ENCODE data around the gene ZNF486.
"Not testable (repeated sequence)": the region's sequence is repeated elsewhere in the genome, so short reads cannot be mapped to it uniquely, and the experiment has no call there.

ZNF486 gene

DNA sequence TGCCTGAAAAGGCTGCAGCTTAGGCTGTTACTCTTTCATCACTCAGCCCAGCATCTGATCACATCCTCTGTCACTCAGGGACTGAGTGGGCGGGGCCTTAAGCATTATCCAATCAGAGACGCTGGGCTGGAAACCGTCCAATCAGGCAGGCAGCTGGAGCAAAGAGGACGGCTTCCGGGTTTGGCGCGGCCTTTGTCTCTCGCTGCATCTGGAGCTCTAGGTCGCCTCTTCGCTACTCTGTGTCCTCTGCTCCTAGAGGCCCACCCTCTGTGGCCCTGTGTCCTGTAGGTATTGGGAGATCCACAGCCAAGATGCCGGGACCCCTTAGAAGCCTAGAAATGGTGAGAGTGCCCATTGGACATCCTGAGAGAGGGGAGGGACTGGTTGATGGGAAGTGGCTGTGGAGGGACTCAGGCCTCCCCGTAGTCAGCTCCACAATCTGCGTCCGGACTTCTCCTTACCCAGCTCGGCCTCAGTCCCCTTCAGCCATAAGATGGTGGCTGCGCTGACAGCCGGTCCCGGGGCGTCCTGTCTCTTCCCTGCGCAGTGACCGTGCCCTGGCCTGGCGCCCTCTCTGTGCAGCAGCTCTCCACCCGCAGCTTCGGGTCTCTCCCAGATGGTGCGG lies at the start of gene ZNF486:
ZNF486 (plus strand) TSS at position 195 of the 625 bp plus-strand sequence; CDS start at position 312, 117 bp downstream.
- peak; percentile 49 for DNase-seq

DNA sequence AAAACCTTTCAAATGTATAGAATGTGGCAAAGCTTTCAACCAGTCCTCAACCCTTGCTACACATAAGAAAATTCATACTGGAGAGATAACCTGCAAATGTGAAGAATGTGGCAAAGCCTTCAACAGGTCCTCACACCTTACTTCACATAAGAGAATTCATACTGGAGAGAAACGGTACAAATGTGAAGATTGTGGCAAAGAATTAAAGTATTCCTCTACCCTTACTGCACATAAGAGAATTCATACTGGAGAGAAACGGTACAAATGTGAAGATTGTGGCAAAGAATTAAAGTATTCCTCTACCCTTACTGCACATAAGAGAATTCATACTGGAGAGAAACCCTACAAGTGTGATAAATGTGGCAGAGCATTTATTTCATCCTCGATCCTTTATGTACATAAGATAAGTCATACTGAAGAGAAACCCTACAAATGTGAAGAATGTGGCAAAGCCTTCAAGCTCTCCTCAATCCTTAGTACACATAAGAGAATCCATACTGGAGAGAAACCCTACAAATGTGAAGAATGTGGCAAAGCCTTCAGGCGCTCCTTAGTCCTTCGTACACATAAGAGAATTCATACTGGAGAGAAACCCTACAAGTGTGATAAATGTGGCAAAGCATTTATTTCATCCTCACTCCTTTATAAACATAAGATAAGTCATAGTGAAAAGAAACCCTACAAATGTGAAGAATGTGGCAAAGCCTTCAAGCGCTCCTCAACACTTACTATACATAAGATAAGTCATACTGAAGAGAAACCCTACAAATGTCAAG lies 48.8 kb upstream of the ZNF486 start:
- not testable (repeated sequence) for DNase-seq

DNA sequence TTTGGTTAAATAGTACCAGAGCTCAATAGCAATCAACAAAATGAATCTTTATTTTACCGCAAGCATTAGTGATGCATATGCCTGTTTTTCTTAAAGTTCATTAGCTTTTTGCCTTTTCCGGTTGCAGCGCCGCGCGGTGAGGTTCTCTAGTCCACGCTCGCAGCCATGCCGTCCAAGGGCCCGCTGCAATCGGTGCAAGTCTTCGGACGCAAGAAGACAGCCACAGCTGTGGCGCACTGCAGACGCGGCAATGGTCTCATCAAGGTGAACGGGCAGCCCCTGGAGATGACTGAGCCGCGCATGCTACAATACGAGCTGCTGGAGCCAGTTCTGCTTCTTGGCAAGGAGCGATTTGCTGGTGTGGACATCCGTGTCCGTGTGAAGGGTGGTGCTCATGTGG lies 42.1 kb upstream of the ZNF486 start:
- no peak for DNase-seq

DNA sequence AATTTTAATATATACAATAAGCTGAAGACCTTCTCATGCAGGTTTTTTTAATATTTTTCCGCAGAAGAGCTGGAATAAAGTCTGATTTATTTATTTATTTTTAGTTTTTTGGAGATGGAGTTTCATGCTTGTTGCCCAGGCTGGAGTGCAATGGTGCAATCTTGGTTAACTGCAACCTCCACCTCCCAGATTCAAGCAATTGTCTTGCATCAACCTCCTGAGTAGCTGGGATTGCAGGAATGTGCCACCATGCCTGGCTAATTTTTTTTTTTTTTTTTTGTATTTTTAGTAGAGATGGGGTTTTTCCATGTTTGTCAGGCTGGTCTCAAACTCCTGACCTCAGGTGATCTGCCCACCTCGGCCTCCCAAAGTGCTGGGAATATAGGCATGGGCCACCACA lies 34.1 kb upstream of the ZNF486 start:
- not testable (repeated sequence) for DNase-seq

DNA sequence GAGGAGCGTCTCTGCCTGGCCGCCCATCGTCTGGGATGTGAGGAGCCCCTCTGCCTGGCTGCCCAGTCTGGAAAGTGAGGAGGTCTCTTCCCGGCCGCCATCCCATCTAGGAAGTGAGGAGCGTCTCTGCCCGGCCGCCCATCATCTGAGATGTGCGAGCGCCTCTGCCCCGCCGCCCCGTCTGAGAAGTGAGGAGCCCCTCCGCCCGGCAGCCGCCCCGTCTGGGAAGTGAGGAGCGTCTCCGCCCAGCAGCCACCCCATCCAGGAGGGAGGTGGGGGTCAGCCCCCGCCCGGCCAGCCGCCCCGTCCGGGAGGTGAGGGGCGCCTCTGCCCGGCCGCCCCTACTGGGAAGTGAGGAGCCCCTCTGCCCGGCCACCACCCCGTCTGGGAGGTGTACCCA lies 29.3 kb upstream of the ZNF486 start:
- DNase-seq, result not testable (repeated sequence)

DNA sequence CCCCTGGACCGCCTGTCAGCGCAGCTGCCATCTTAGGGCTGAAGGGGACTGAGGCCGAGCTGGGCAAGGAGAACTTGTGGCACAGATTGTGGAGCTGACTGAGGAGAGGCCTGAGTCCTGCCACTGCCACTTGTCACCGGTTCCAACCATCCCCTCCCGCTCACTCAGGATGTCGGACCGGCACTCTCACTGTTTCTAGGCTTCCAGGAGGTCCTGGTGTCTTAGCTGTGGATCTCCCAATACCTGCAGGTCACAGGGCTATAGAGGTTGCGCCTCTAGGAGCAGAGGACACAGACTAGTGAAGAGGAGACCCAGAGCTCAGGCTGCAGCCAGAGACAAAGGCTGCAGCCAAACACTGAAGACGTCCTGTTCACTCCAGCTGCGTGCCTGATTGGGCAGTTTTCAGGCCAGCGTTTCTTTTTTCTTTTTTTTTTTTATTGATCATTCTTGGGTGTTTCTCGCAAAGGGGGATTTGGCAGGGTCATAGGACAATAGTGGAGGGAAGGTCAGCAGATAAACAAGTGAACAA lies 15.3 kb upstream of the ZNF486 start:
- no peak for DNase-seq

DNA sequence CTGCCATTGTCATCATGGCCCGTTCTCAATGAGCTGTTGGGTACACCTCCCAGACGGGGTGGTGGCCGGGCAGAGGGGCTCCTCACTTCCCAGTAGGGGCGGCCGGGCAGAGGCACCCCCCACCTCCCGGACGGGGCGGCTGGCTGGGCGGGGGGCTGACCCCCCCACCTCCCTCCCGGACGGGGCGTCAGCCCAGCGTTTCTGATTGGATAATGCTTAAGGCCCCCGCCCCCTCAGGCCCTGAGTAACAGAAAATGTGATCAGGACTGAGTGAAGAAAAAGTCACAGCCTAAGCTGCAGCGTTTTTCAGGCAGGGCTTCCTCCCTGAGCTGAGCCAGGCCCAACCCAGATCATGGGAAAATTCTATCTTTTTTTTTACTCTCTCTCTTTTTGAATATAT lies 14.5 kb upstream of the ZNF486 start:
- DNase-seq, result not testable (repeated sequence)

DNA sequence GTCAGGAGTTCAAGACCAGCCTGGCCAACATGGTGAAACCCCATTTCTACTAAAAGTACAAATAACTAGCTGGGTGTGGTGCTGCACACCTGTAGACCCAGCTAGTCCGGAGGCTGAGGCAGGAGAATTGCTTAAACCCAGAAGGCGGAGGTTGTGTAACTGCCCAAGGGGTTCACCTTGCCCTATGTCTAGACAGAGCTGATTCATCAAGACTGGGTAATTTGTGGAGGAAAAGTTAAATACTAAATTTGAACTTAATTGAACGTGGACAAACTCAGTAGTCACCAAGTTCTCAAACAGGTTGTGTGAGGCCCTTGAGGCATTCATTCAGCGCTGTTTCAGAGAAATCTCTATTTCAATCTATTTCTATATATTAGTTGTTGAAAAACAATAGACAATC lies 13.7 kb upstream of the ZNF486 start:
- DNase-seq, result no peak

DNA sequence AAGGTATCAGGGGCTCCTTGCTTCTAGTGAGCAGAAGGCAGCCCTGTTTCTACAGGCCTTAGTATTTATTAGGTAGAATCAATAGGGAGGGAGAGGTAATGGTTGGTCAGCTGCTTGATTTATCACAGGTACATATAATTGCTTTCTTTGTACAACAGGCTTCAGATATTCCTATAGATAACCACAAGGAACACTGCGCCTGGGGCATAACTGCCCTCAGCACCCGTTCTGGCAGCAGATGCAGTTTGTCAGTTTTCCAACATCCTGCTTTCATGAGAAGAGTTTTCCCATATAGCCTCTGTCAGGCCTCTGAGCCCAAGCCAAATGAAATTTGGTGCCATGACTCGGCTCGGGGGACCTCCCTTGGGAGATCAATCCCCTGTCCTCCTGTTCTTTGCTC lies 12.4 kb upstream of the ZNF486 start:
- no peak for DNase-seq

DNA sequence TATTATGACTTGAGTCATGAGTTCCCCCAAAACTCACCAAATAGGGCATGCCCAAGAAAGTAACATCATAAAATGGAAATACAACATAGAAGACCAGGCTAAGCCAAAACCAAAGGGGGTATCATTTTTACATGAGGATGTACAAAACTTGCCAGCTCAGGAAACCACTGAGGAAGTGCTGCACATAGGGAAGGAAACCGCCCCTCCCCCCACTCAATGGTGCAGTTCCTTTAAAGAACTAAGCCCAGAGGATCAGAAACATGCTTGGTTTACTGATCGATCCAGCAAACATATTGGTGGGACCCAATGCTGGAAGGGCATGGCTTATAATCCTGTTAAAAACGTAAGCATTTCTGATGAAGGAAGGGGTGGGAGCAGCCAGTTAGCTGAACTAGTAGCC lies 4.2 kb upstream of the ZNF486 start:
- DNase-seq, result no peak

DNA sequence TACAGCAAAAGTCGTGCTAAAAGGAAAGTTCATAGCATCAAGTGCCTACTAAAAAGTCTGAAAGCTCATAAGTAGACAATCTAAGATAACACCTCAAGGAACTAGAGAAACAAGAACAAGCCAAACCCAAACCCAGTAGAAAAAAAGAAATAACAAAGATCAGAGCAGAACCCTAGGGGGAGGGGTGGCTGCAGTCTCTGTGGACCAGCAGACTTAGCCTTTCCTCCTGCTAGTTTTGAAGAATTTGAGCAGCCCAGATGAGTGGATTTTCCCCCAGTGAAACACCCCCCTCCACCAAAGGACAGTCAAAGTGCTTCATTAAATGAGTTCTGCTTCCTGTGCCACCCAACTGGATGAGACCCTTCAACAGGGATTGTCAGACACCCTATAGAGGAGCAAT lies 2.6 kb upstream of the ZNF486 start:
- no peak for DNase-seq

DNA sequence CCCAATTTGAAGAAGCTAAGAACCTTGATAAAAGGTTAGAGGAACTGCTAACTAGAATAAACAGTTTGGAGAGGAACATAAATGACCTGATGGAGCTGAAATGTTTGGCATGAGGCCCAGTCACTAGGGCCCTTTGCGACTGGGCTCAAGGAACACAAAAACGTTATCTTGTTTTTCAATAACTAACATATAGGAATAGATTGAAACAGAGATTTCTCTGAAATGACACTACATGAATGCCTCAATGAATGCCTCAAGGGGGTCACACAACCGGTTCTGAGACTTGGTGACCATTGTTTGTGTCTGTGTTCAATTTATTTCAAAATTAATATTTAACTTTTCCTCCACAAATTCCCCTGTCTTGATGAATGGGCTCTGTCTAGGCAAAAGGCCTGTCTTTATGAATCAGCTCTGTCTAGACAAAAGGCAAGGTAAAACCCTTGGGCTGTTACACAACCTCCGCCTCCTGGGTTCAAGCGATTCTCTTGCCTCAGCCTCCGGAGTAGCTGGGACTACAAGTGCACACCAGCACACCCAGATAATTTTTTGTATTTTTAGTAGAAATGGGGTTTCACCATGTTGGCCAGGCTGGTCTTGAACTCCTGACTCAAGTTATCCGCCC lies 932 bp upstream of the ZNF486 start:
- DNase-seq, result no peak

DNA sequence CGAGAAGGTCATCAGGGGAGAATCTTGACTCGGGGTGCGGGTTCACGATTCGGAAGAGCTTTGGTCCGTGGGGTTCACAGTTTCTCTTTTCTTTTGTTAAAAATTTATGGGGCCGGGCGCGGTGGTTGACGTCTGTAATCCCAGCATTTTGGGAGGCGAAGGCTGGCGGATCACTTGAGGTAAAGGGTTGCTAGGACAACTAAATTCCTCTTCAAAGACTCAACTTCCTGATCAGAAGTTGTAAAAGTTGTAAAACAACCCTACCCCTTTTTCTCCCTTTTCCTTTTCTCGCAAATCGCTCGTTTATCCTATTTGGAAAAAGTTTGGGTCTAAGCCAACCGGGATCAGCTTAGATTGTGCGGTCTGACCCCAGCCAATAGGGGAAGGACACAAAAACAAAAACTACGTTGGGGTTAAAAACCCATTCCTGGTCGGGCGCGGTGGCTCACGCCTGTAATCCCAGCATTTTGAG lies 673 bp downstream of the ZNF486 start:
- DNase-seq, result no peak

DNA sequence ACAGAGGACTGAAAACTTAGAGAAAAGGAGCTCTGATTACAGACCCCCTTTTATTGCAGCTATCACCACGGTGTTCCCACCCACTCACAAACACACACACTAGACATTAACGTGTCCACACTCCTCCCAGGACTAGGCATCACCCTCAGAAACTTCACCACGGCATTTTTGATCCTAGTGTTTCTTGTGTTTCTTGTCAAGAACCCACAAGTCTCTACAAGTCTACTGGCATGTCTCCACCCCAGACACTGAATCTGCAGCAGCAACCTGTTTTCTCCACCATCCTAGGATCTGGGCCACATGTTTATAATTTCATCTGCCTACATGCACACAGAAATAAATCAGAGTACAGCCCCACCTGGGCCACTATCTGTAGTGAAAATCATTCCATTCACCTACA lies 4.3 kb downstream of the ZNF486 start:
- DNase-seq, result no peak

DNA sequence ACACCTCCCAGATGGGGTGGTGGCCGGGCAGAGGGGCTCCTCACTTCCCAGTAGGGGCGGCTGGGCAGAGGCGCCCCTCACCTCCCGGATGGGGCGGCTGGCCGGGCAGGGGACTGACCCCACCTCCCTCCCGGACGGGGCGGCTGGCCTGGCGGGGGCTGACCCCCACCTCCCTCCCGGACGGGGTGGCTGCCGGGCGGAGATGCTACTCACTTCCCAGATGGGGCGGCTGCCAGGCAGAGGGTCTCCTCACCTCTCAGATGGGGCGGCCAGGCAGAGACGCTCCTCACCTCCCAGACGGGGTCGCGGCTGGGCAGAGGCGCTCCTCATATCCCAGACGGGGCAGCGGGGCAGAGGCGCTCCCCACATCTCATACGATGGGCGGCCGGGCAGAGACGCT lies 8.8 kb downstream of the ZNF486 start:
- DNase-seq, result not testable (repeated sequence)

DNA sequence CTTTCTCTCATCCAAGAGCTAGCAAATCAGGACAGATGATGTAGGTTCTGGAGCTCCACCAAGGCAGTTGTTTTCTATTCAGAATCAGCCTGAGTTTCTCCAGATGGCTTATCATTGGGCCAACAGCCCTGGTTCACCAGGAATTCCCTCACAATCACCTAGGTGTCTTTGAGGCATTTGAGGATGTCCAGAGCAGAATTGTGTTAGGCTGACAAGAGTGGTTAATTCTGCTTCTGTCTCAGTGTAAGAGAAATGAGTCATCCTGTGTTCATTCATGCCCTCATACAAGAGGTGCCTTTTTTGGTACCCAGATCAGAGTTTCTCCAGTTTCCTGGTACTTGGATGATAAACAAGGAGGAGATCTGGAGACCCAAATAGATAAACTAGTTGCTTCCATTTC lies 12.9 kb downstream of the ZNF486 start:
- DNase-seq, result not testable (repeated sequence)

DNA sequence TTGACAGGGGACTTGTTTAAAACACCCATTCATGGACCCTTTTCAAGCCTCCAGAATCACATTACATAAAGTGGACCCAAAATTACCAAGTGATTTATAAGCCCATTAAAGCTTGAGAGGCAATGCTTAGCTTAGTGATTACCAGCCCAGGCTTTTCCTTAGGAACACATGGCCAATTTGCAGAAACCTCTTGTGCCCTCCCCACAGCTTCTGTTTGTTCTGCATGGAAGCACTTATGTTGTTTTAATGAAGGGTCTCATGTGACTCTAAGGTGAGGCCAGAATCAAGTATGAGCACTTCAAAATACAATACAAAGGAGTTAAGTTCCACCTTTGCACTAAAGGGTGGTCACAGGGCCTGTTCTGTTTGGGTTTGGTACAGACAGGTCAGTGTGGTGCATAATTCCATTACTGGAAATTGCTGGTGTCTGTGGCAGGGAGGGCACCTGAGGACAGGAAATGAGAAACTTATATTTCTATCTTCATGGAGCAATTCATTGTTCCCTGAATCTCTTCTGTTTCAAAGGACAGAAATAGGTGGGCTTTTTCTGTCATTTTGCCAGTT lies 15.3 kb downstream of the ZNF486 start:
- DNase-seq, result no peak

DNA sequence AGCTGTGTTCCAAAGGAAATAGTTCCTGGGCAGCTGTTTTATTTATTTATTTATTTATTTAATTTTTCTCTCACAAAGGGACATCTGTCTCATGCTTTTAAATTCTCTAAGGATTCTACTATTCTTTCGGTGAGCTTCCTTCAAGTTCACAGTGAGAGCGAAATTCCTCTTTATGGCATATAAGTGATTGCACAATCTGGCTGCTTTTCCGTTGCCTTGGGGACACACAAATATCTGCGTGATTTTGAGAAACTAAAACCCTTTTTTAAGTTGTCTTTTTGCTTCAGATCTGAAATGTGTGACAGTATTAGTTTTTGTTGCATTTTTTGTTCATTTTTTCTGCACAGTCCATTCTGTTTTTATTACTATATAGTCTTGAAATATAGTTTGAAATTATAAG lies 19.2 kb downstream of the ZNF486 start:
- DNase-seq, result no peak

DNA sequence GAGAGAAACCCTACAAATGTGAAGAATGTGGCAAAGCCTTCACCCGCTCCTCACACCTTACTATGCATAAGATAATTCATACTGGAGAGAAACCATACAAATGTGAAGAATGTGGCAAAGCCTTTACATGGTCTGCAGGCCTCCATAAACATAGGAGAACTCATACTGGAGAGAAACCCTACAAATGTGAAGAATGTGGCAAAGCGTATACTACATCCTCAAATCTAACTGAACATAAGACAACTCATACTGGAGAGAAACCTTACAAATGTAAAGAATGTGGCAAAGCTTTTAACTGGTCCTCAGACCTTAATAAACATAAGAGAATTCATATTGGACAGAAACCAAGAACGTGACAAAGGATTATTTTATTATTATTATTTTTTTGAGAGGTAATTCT lies 30.7 kb downstream of the ZNF486 start:
- DNase-seq, result no peak

DNA sequence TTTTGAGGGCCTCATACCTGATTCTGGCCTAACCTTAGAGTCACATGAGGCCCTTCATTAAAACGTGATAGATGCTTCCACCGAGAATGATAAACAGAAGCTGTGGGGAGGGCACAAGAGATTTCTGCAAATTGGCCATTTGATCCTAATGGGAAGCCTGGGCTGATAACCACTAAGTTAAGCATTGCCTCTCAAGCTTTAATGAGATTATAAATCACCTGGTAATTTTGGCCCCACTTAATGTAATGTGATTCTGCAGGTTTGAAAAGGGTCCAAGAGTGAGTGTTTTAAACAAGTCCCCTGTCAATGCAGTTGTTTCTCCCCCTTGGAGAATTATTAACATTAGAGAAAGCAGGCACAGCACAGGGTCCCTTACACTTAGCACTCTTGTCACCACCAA lies 42.0 kb downstream of the ZNF486 start:
- DNase-seq, result no peak

DNA sequence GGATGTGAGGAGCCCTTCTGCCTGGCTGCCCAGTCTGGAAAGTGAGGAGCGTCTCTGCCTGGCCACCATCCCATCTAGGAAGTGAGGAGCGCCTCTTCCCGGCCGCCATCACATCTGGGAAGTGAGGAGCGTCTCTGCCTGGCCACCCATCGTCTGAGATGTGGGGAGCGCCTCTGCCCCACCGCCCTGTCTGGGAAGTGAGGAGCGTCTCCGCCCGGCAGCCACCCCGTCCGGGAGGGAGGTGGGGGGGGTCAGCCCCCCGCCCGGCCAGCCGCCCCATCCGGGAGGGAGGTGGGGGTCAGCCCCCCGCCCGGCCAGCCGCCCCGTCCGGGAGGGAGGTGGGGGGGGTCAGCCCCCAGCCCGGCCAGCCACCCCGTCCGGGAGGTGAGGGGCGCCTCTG lies 47.4 kb downstream of the ZNF486 start:
- not testable (repeated sequence) for DNase-seq

DNA sequence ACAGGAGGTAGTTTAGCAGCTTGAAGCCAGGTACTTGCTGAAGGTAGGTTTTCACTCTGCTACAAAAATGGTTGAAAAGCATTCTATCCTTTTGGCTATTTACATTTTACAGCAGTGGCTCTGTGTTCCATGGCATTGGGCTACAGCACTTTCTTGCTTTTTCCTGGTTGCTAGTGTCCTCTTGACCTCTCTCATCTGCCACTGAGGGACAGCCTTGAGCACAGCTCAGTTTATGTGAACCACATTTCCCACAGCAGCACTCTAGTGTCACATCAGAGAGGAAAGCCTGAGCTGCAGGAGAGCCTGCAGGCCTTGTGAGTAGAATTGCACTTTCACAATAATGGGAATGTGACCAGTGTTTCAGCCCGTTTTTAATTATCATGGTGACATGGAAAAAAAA lies 54.6 kb downstream of the ZNF486 start:
- not testable (repeated sequence) for DNase-seq

DNA sequence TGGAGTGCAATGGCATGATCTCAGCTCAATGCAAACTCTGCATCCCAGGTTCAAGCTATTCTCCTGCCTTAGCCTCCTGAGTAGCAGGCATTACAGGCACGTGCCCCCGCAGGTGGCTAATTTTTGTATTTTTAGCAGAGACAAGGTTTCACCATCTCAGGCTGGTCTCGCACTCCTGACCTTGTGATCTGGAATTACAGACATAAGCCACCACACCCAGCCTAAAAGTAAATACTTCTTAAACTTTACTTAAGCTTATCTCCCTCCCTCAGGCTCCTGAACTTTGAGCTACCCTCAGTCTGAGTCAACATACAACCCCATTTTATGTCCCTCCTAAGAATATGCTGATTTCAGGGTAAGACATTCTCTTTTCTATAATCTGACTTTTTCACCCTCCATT lies 66.1 kb downstream of the ZNF486 start:
- no peak for DNase-seq

DNA sequence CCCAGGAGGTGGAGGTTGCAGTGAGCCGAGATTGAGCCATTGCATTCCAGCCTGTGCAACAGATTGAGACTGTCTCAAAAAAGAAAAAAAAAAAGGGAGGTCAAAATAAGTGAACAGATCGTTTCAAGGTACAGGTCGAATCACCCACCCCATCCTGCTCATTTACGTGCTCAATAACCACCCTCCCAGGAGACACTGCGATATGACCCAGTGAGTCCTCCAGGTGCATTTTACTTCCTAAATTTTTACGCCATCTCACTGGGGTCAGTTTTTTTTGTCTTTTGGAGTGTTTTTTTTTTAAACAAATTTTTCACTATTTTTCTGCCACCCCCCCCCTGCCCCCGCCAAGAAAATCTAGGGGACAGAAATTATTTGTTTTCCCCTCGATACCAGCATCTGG lies 68.1 kb downstream of the ZNF486 start:
- no peak for DNase-seq
